ENCODE measurements around the gene SLC7A5.
"Not testable (repeated sequence)": the region's sequence is repeated elsewhere in the genome, so short reads cannot be mapped to it uniquely, and the experiment has no call there.

SLC7A5 gene

GRCh38 chr16:87868254-87869029 is 865 bp downstream of the SLC7A5 start:
- FAIRE-seq; DNase-seq (ENCODE audit: insufficient read length, low spot score): not testable (repeated sequence)

GRCh38 chr16:87865902-87866555 is 3.3 kb downstream of the SLC7A5 start:
- DNase-seq (ENCODE audit: insufficient read length, low spot score); FAIRE-seq: not testable (repeated sequence)

- no peak for DNase-seq (ENCODE audit: insufficient read length, low spot score)
- no peak for FAIRE-seq
- no peak for TF ChIP-seq CTCF (IDR thresholded peaks at IDR 0.05; ENCODE audit: insufficient read depth, missing control alignments)
Observed at GRCh38 chr16:87864331-87864989, 4.8 kb downstream of the SLC7A5 start.

- FAIRE-seq, result not testable (repeated sequence)
Observed at GRCh38 chr16:87863327-87863635, 6.0 kb downstream of the SLC7A5 start.

GRCh38 chr16:87862597-87863326 is 6.5 kb downstream of the SLC7A5 start:
- not testable (repeated sequence) for DNase-seq (ENCODE audit: insufficient read length, low spot score); FAIRE-seq

More at GRCh38 chr16:87863327-87863635, 6.0 kb downstream of the SLC7A5 start:
- not testable (repeated sequence) for DNase-seq (ENCODE audit: insufficient read length, low spot score)

GRCh38 chr16:87861300-87862099 is 7.8 kb downstream of the SLC7A5 start:
- DNase-seq (ENCODE audit: insufficient read length, low spot score); FAIRE-seq: not testable (repeated sequence)

- no peak for TF ChIP-seq CTCF (IDR thresholded peaks at IDR 0.05; ENCODE audit: insufficient read depth, missing control alignments)
- FAIRE-seq (no peak), DNase-seq (ENCODE audit: insufficient read length, low spot score) (no peak)
Observed at GRCh38 chr16:87860553-87861299, 8.6 kb downstream of the SLC7A5 start.

- FAIRE-seq; DNase-seq (ENCODE audit: insufficient read length, low spot score): not testable (repeated sequence)
Observed at GRCh38 chr16:87858151-87858993, 10.9 kb downstream of the SLC7A5 start.

GRCh38 chr16:87856791-87857228 is 12.5 kb downstream of the SLC7A5 start:
- FAIRE-seq, result no peak
- no peak for DNase-seq (ENCODE audit: insufficient read length, low spot score)
- TF ChIP-seq CTCF (IDR thresholded peaks at IDR 0.05; ENCODE audit: insufficient read depth, missing control alignments), result no peak

All from D721Med (cell line).